NB4 (cell line): ENCODE results near the gene CABCOCO1.

Experiments
- DNase-seq: peaks from one replicate; pipeline ENCODE4 v3.0.0; 2010; ENCODE audit warnings: low read depth
- H3K4me3 ChIP-seq: one replicate; pipeline ENCODE4 v1.5.1; 2011; ENCODE audit warnings: mild to moderate bottlenecking, low read depth, low read length, moderate library complexity
- MYC ChIP-seq: IDR thresholded peaks from 2 replicates; pipeline ENCODE4 v1.6.1; 2011; ENCODE audit warnings: low read depth, low read length
- POLR2A ChIP-seq: IDR thresholded peaks from 2 replicates; pipeline ENCODE4 v1.6.1; 2011; ENCODE audit warnings: mild to moderate bottlenecking; ENCODE audit not compliant: insufficient read length; ENCODE audit errors: extremely low read depth
- TF ChIP-seq, protein P1 (sequence below): IDR thresholded peaks from one replicate; pipeline ENCODE4 v1.5.1; 2012; ENCODE audit warnings: low read depth, low read length
- TF ChIP-seq, protein P2 (sequence below): IDR thresholded peaks from 2 replicates; pipeline ENCODE4 v1.6.1; 2011; ENCODE audit warnings: low read depth, low read length

Gene CABCOCO1, protein sequence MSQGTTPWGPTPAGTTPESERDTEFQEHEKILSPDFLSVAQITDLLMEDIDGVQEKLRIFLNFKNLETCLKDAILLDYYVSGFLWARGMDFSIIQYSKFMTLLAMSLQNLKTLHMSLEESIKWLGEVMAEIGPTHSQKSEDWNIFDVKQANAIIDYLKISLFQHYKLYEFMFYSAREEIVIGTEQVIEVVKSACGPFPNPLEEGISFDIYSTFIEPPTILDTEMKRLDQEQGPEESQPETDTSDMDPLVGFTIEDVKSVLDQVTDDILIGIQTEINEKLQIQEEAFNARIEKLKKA

DNA sequence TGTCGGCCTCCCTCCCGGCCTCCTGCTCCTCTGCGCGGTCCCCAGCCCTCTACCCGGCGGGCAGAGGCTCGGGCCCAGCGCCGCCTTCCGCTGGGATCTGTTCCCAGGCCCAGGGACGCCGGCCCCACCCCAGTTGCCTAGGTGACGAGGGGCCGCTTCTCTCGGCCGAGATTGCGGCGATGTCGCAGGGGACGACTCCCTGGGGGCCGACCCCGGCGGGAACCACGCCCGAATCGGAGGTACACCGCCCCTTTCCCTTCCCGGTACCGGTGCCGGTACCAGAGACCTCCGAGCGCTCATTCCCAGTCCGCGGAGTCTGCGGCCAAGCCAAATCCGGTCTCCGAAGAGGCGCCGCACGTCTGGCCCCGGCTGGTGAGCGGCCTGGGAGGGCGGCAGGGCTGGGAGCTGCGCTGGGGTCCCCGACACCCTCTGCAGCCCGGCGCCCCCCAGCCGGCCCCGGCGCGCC lies at the start of gene CABCOCO1:
TSS of gene CABCOCO1 (plus strand) at position 136 of the 466 bp plus-strand sequence. CDS start at position 180, 44 bp downstream.
- DNase-seq = no peak
- H3K4me3 ChIP-seq = no peak within 1 kb of the TSS
- TF ChIP-seq, protein P1, sequence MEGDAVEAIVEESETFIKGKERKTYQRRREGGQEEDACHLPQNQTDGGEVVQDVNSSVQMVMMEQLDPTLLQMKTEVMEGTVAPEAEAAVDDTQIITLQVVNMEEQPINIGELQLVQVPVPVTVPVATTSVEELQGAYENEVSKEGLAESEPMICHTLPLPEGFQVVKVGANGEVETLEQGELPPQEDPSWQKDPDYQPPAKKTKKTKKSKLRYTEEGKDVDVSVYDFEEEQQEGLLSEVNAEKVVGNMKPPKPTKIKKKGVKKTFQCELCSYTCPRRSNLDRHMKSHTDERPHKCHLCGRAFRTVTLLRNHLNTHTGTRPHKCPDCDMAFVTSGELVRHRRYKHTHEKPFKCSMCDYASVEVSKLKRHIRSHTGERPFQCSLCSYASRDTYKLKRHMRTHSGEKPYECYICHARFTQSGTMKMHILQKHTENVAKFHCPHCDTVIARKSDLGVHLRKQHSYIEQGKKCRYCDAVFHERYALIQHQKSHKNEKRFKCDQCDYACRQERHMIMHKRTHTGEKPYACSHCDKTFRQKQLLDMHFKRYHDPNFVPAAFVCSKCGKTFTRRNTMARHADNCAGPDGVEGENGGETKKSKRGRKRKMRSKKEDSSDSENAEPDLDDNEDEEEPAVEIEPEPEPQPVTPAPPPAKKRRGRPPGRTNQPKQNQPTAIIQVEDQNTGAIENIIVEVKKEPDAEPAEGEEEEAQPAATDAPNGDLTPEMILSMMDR = no peak
- TF ChIP-seq POLR2A = no peak
- TF ChIP-seq, protein P2, sequence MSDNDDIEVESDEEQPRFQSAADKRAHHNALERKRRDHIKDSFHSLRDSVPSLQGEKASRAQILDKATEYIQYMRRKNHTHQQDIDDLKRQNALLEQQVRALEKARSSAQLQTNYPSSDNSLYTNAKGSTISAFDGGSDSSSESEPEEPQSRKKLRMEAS = no peak
- TF ChIP-seq MYC = no peak

DNA sequence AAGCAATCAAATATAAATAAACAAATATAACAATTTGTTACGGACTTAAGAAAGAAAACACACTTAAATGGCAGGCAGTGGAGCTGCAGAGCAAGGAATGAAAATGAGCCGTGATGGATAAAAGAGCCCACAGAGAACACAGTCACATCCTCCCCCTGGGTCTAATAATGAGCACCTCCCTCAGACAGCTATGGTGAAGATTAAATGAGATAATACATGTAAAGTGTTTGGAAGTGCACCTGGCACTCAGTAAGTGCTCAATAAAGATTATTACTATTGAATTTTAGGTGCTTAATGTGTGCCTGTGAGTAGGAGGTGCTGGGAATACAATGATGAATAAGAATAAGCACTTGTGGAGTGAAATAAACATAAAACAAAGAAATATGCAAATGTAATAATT lies 49.1 kb upstream of the CABCOCO1 start:
- DNase-seq = no peak
- no peak overlapping the region for H3K4me3 ChIP-seq
- TF ChIP-seq MYC (no peak), POLR2A (no peak)
- TF ChIP-seq, protein P1 = no peak
- TF ChIP-seq, protein P2 = no peak

DNA sequence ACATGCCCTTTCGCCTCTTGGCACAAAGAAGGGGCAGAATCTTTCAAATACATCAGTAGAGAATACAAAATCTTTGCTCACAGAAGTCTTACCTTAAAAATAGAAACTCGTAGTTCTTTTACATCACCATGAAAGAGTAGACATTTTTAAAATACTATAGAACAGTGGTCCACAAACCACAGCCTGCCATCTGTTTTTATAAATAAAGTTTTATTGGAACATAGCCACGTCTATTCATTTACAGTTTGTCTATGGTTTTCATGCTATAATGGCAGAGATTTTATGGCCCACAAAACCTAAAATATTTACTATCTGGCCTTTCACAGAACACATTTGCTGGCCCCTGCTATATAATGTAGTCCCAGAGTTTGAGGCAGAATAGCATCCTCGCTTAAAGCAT lies 46.1 kb upstream of the CABCOCO1 start:
- TF ChIP-seq POLR2A (no peak), MYC (no peak)
- TF ChIP-seq, protein P1 = no peak
- TF ChIP-seq, protein P2 = no peak
- no peak for DNase-seq
- no peak overlapping the region for H3K4me3 ChIP-seq

DNA sequence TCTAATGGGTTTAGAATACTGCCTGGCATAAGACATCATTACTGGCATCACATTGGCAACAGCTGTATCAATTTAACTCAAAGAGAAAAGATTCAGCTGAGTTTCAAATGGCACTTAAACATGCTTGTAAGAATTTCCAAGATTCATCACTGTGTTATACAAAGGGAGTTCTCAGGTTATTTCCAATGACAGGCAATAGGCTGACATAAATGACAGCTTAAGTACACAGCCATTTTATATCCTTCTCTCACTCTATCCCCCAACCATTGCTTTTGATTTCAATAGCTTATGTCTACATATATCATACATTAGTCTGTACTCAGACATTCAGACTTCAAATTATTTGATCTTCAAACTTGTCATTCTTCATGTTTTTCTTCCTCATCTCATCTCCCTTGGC lies 45.5 kb upstream of the CABCOCO1 start:
- no peak overlapping the region for H3K4me3 ChIP-seq
- no peak for DNase-seq
- TF ChIP-seq MYC (no peak), POLR2A (no peak)
- TF ChIP-seq, protein P1 = no peak
- TF ChIP-seq, protein P2 = no peak

DNA sequence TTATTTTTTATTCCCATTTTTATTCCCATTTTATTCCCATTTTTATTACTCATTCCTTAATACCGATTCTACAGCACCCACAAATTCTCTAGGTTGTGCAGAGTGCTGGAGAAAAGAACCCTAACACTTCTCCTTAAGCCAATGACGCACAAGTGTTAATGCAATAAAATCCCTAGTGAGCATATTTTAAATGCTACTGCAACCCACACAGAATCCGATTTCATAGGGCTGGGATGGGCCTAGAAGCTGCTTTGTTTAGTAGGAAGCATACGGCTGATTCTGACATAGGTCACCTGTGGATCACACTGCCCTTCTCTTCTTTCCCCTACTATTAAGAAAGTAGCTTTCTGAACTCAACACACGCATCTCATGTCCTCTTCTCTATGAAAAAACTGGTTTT lies 45.1 kb upstream of the CABCOCO1 start:
- TF ChIP-seq POLR2A = no peak
- no peak for TF ChIP-seq MYC
- TF ChIP-seq, protein P1 = no peak
- TF ChIP-seq, protein P2 = no peak
- H3K4me3 ChIP-seq = no peak overlapping the region
- DNase-seq = no peak
